SK-N-SH (cell line): ENCODE data around the gene ERRFI1. TPM values are rescaled to one million over a fixed set of nuclear protein-coding genes. Genes with fewer than 3 reads are reported as not detected.

ENCODE experiments used
- CTCF ChIA-PET: fragments of 300-600, 350-600 bp; formaldehyde crosslinking; extraction: SDS; loops from one replicate; lab custom pipeline; 2021; lab: Yijun Ruan, JAX
- POLR2A ChIA-PET: fragments of 350-600 bp; sonication (Branson Sonifier 250); formaldehyde crosslinking; extraction: SDS; loops from one replicate; lab custom pipeline; 2020; ENCODE audit warnings: antibody characterized with exemption, inconsistent platforms; lab: Yijun Ruan, JAX
- DNase-seq: peaks from one replicate; pipeline ENCODE4 v3.0.0; 2012
- H2AFZ ChIP-seq: fragments of 200-600 bp; sonication (generic); 2 replicates; pipeline ENCODE4 v1.8.1; 2016; ENCODE audit warnings: antibody characterized with exemption, mild to moderate bottlenecking, low read depth
- H3F3A ChIP-seq: fragments of 200-600 bp; sonication (generic); replicated peaks from 2 replicates; pipeline ENCODE3; 2016; ENCODE audit warnings: antibody characterized with exemption, mild to moderate bottlenecking; ENCODE audit not compliant: insufficient read depth
- H3K27ac ChIP-seq, 2 experiments: fragments of 200-500 bp in 1 of 2; fragments of 200-600 bp in 1 of 2; sonication (Bioruptor generic) in 1 of 2; sonication (generic), shearing (Covaris generic) in 1 of 2; 2 replicates each; pipeline versions ENCODE4 v1.5.1 to v1.6.1; 2014 to 2016; ENCODE audit warnings: low read depth in 2 of 2, inconsistent platforms in 1 of 2, low read length in 1 of 2, mild to moderate bottlenecking in 1 of 2, mixed read lengths in 1 of 2
- H3K27me3 ChIP-seq: fragments of 200-600 bp; sonication (generic), shearing (Covaris generic); 2 replicates; pipeline ENCODE4 v1.6.1; 2016; ENCODE audit warnings: mixed run types; ENCODE audit not compliant: insufficient read depth
- H3K36me3 ChIP-seq, 2 experiments: fragments of 200-500 bp in 1 of 2; fragments of 200-600 bp in 1 of 2; sonication (Bioruptor generic) in 1 of 2; sonication (generic) in 1 of 2; replicated peaks in 1 of 2; 2 replicates each; pipeline versions ENCODE3 to v1.5.1; 2014 to 2016; ENCODE audit warnings: low read length in 1 of 2, mild to moderate bottlenecking in 1 of 2; ENCODE audit not compliant: insufficient read depth in 2 of 2, control insufficient read depth in 1 of 2
- H3K4me1 ChIP-seq, 2 experiments: fragments of 200-500 bp in 1 of 2; fragments of 200-600 bp in 1 of 2; sonication (Bioruptor generic) in 1 of 2; sonication (generic), shearing (Covaris generic) in 1 of 2; 2 replicates each; pipeline versions ENCODE4 v1.5.1 to v1.6.1; 2014 to 2016; ENCODE audit warnings: low read depth in 1 of 2, low read length in 1 of 2, mixed run types in 1 of 2; ENCODE audit not compliant: insufficient read depth in 2 of 2, control insufficient read depth in 1 of 2
- H3K4me2 ChIP-seq: fragments of 200-600 bp; sonication (generic), shearing (Covaris generic); 2 replicates; pipeline ENCODE4 v1.6.1; 2017; ENCODE audit warnings: mixed run types
- H3K4me3 ChIP-seq, 2 experiments: fragments of 200-500 bp in 1 of 2; fragments of 200-600 bp in 1 of 2; sonication (Bioruptor generic) in 1 of 2; sonication (generic), shearing (Covaris generic) in 1 of 2; 2 replicates each; pipeline versions ENCODE4 v1.5.1 to v1.8.1; 2014 to 2016; ENCODE audit warnings: low read depth in 2 of 2, inconsistent platforms in 1 of 2, low read length in 1 of 2, mild to moderate bottlenecking in 1 of 2, mixed read lengths in 1 of 2, moderate library complexity in 1 of 2
- H3K79me2 ChIP-seq: fragments of 200-600 bp; sonication (generic); 2 replicates; pipeline ENCODE4 v1.8.1; 2017; ENCODE audit warnings: mild to moderate bottlenecking; ENCODE audit not compliant: insufficient read depth
- H3K9ac ChIP-seq: fragments of 200-600 bp; sonication (generic); 2 replicates; pipeline ENCODE4 v1.6.1; 2017; ENCODE audit warnings: mixed run types
- H3K9me2 ChIP-seq: fragments of 200-600 bp; sonication (generic); 2 replicates; pipeline ENCODE4 v1.6.1; 2017; ENCODE audit warnings: mixed run types
- H3K9me3 ChIP-seq: fragments of 200-600 bp; sonication (generic); 2 replicates; pipeline ENCODE4 v1.6.1; 2017; ENCODE audit warnings: mixed run types, mild to moderate bottlenecking, moderate library complexity
- H4K20me1 ChIP-seq: fragments of 200-600 bp; sonication (generic); 2 replicates; pipeline ENCODE4 v1.6.1; 2017; ENCODE audit warnings: mild to moderate bottlenecking, mixed run types; ENCODE audit not compliant: insufficient read depth
- CHD2 ChIP-seq: fragments of 150-350 bp; IDR thresholded peaks from 2 replicates; pipeline ENCODE4 v1.6.1; 2018; ENCODE audit warnings: low read length; ENCODE audit not compliant: partially characterized antibody
- CTCF ChIP-seq: fragments of 200-600 bp; sonication (generic); IDR thresholded peaks from 2 replicates; pipeline ENCODE4 v1.6.1; 2017; ENCODE audit warnings: antibody characterized with exemption, mild to moderate bottlenecking, moderate library complexity
- ELF1 ChIP-seq: IDR thresholded peaks from 2 replicates; pipeline ENCODE4 v1.4.0; 2012
- EP300 ChIP-seq, 2 experiments: IDR thresholded peaks; 2 replicates each; pipeline versions ENCODE4 v1.4.0 to v1.6.1; 2012; ENCODE audit warnings: borderline replicate concordance in 1 of 2, low read depth in 1 of 2, low read length in 1 of 2
- EZH2phosphoT487 ChIP-seq: fragments of 200-600 bp; sonication (generic); IDR thresholded peaks from 2 replicates; pipeline ENCODE4 v1.6.1; 2017; ENCODE audit warnings: low read depth, mixed run types, mild to moderate bottlenecking, antibody characterized with exemption, moderate library complexity, borderline replicate concordance
- FOSL2 ChIP-seq: IDR thresholded peaks from 2 replicates; pipeline ENCODE4 v1.4.0; 2012; ENCODE audit warnings: low read depth, mild to moderate bottlenecking, moderate library complexity, borderline replicate concordance
- FOXJ3 ChIP-seq: sonication (generic); formaldehyde crosslinking; IDR thresholded peaks from 2 replicates; pipeline ENCODE4 v1.5.1; 2020; ENCODE audit warnings: mild to moderate bottlenecking, missing genetic modification reagents
- FOXM1 ChIP-seq: IDR thresholded peaks from 2 replicates; pipeline ENCODE4 v1.4.0; 2012; ENCODE audit warnings: low read depth, mild to moderate bottlenecking
- GABPA ChIP-seq: IDR thresholded peaks from 2 replicates; pipeline ENCODE4 v1.4.0; 2012; ENCODE audit warnings: low read depth, mild to moderate bottlenecking
- GATA2 ChIP-seq: sonication (generic); formaldehyde crosslinking; IDR thresholded peaks from 2 replicates; pipeline ENCODE4 v1.5.0; 2020; ENCODE audit warnings: mild to moderate bottlenecking, missing genetic modification reagents
- MXI1 ChIP-seq: IDR thresholded peaks from 2 replicates; pipeline ENCODE4 v1.6.1; 2012; ENCODE audit warnings: mild to moderate bottlenecking, low read depth, low read length, improper control_type of control experiment
- NRF1 ChIP-seq: IDR thresholded peaks from 2 replicates; pipeline ENCODE4 v1.6.1; 2012; ENCODE audit warnings: low read depth, mild to moderate bottlenecking, low read length
- POLR2AphosphoS5 ChIP-seq: IDR thresholded peaks from 2 replicates; pipeline ENCODE4 v1.6.1; 2012; ENCODE audit warnings: low read depth, low read length
- RXRA ChIP-seq: IDR thresholded peaks from 2 replicates; pipeline ENCODE4 v1.4.0; 2012; ENCODE audit warnings: low read depth, mild to moderate bottlenecking, borderline replicate concordance
- TEAD4 ChIP-seq: IDR thresholded peaks from 2 replicates; pipeline ENCODE4 v1.4.0; 2012; ENCODE audit warnings: mild to moderate bottlenecking, borderline replicate concordance; ENCODE audit not compliant: insufficient read depth
- USF2 ChIP-seq: fragments of 150-350 bp; IDR thresholded peaks from 2 replicates; pipeline ENCODE4 v1.6.1; 2017; ENCODE audit warnings: antibody characterized with exemption, low read length, low read depth, borderline replicate concordance
- YY1 ChIP-seq: IDR thresholded peaks from 2 replicates; pipeline ENCODE4 v1.4.0; 2012; ENCODE audit warnings: low read depth, mild to moderate bottlenecking
- WGBS: methylation state at CpG from one replicate; pipeline ENCODE4 v1.1.6; 2017; ENCODE audit warnings: low lambda C conversion rate; 5-methylcytosine and 5-hydroxymethylcytosine counted together
- polyA plus RNA-seq, 3 experiments: library from polyadenylated mRNA; depleted of rRNA; stranded (reverse); fragments of >200 nt; gene quantifications; 2 replicates each; pipeline ENCODE4 v1.2.3, GENCODE V29; 2012

ERRFI1 gene
- polyA plus RNA-seq, 1 of the 3 experiments (the other 2 are of a cell fraction), result 65.6 TPM

GRCh38 chr1:8011016-8011415, 15.1 kb downstream of the ERRFI1 start:
- ChIA-PET POLR2A (no interaction called here), CTCF (interaction anchor here (0.6 to 10.6 kb wide), 4 partner anchors 29 to 474 kb away, joined by 3 to 293 read pairs (median 9); partner anchors contain the start of gene SLC45A1)
- peaks cover 43% of the 10 kb centered on the region for H3K79me2 ChIP-seq
- H3F3A ChIP-seq, result peaks cover 31% of the 10 kb centered on the region
- 93% methylated on average over 4 of the region's 4 CpGs for WGBS
- no peaks in the 10 kb centered on the region for H3K27me3 ChIP-seq
- no peak for DNase-seq
- no peak for TF ChIP-seq POLR2AphosphoS5
- TF ChIP-seq CTCF, result no peak
- TF ChIP-seq EZH2phosphoT487, result no peak
- TF ChIP-seq FOXM1, result no peak
- TF ChIP-seq FOSL2, result no peak
- TF ChIP-seq NRF1, result no peak
- H2AFZ ChIP-seq, result no peak overlapping the region
- H4K20me1 ChIP-seq, result peaks cover 9% of the 10 kb centered on the region; the same call in 1 of the 2 replicates
- H3K9ac ChIP-seq, result no peak overlapping the region
- H3K9me2 ChIP-seq, result no peaks in the 10 kb centered on the region
- no peak overlapping the region for H3K4me2 ChIP-seq
- H3K27ac ChIP-seq, result no peak overlapping the region
- no peaks in the 10 kb centered on the region for H3K9me3 ChIP-seq
- no peak overlapping the region for H3K4me3 ChIP-seq
- H3K36me3 ChIP-seq, result peaks cover 28 to 45% of the 10 kb centered on the region in 2 experiments
- H3K4me1 ChIP-seq, result peaks cover 6 to 9% of the 10 kb centered on the region in 2 experiments

GRCh38 chr1:8010080-8010664, 15.9 kb downstream of the ERRFI1 start:
- Histone ChIP-seq H2AFZ (no peak overlapping the region), H3K4me2 (no peak overlapping the region), H3K9me3 (no peaks in the 10 kb centered on the region), H3K79me2 (peaks cover 37% of the 10 kb centered on the region), H3K9ac (no peak overlapping the region), H3K9me2 (no peaks in the 10 kb centered on the region), H4K20me1 (peaks cover 9% of the 10 kb centered on the region; the same call in 1 of the 2 replicates), H3F3A (peaks cover 26% of the 10 kb centered on the region), H3K4me3 (no peak overlapping the region), H3K27me3 (no peaks in the 10 kb centered on the region), H3K36me3 (peaks cover 28 to 42% of the 10 kb centered on the region in 2 experiments), H3K4me1 (peaks cover 2 to 4% of the 10 kb centered on the region in 2 experiments; a peak in 3 of 4 replicates), H3K27ac (no peak overlapping the region)
- no peak for TF ChIP-seq GATA2 (CRISPR knock-in tag)
- TF ChIP-seq YY1, result no peak
- TF ChIP-seq CHD2, result no peak
- no peak for TF ChIP-seq GABPA
- TF ChIP-seq USF2, result no peak
- TF ChIP-seq EZH2phosphoT487, result no peak
- no peak for TF ChIP-seq RXRA
- no peak for TF ChIP-seq ELF1
- TF ChIP-seq POLR2AphosphoS5, result no peak
- no peak for TF ChIP-seq MXI1
- TF ChIP-seq EP300 (IDR thresholded peaks at IDR 0.05; ENCODE audit: borderline replicate concordance in 1 of 2, low read depth in 1 of 2, low read length in 1 of 2), result no peak
- no peak for TF ChIP-seq FOXJ3
- no peak for TF ChIP-seq TEAD4
- DNase-seq, result no peak
- 91% methylated on average over 7 of the region's 8 CpGs for WGBS
- CTCF ChIA-PET, result interaction anchor here (0.6 to 1.7 kb wide), 3 partner anchors 304 to 475 kb away, joined by 3 to 4 read pairs (median 3); no protein-coding TSS in a partner anchor
- POLR2A ChIA-PET, result no interaction called here
